Measurements from ENCODE around the gene OAS2.
A peak's percentile ranks its signal among the peaks of the same experiment; 100 is the strongest.

The OAS2 gene

DNA sequence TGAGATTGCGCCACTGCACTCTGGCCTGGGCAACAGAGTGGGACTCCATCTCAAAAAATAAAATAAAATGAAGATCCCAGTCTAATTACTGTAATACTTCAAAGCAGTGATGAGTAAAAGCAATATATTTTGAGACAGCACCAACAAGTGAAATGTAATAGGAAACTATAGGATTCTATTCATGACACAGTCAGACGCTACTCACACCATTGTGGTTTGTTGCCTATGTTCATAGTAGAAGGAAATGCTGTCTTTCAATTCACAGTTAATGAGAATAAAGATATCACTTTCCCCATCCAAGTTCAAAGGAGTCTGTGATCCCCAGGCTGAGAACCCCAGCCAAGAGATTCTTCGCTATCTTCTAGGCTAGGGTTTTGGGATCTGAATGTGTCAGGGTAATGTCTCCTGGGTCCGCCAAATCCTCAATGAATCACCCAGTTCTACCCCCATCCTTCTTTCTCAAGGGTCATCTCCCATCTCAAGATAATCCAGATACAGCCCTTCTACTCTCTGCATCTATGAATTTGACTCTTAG is 61.7 kb downstream of the OAS2 start:
- ATAC-seq (ENCODE audit: low read depth) (no peak), DNase-seq (ENCODE audit: low spot score in 2 of 2) (no peak)
- H3K36me3 Mint-ChIP-seq: peaks cover 2% of the 10 kb centered on the region
- H3K4me1 Mint-ChIP-seq: no peaks in the 10 kb centered on the region
- H3K9me3 Mint-ChIP-seq: no peaks in the 10 kb centered on the region
- no peak overlapping the region for H3K27ac Mint-ChIP-seq
- H3K4me3 Mint-ChIP-seq: no peak overlapping the region
- H3K27me3 Mint-ChIP-seq: peaks cover 6% of the 10 kb centered on the region

DNA sequence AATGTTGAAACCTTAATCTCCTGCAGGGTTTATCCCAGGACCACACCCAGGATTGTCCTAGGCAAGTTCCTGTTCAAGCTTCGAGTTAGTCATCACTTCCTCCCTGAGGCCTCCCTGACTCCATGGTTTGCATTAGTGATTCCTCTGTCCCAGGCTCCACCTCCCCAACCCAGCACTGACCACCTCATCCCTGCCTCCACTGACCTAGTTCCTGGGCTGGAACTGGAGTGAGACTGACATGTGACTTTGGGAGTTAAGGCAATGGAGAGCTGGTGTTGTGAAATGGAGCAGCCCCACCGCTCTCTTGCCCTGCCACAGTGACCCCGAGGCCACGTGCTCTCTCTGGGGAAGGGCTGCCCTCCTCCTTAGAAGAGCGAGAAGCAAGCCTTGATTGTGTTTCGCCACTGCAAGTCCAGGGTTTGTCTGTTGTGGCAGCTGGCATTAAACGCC is 62.4 kb downstream of the OAS2 start:
- no peaks in the 10 kb centered on the region for H3K9me3 Mint-ChIP-seq
- no peak overlapping the region for H3K4me3 Mint-ChIP-seq
- DNase-seq (ENCODE audit: low spot score in 2 of 2) (no peak), ATAC-seq (ENCODE audit: low read depth) (no peak)
- H3K27ac Mint-ChIP-seq: no peak overlapping the region
- no peaks in the 10 kb centered on the region for H3K4me1 Mint-ChIP-seq
- peaks cover 8% of the 10 kb centered on the region for H3K27me3 Mint-ChIP-seq
- peaks cover 2% of the 10 kb centered on the region for H3K36me3 Mint-ChIP-seq

DNA sequence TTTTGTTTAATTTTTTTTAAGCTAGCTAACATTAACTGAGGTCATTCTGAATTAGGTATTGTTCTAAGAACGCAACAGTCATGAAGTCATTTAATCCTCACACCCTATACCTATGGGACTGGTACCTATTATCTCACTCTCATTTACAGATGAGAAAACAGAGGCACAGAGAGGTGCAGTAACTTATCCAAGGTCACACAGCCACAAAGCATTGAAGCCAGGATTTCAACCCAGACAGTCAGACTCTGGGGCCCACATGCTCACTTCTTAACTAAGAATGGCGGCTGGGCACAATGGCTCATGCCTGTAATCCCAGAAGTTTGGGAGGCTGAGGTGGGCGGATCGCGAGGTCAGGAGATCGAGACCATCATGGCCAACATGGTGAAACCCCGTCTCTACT is 63.2 kb downstream of the OAS2 start:
- DNase-seq (ENCODE audit: low spot score in 2 of 2) (no peak), ATAC-seq (ENCODE audit: low read depth) (no peak)
- Mint-ChIP-seq H3K36me3 (peaks cover 2% of the 10 kb centered on the region), H3K9me3 (no peaks in the 10 kb centered on the region), H3K4me3 (no peak overlapping the region), H3K4me1 (no peaks in the 10 kb centered on the region), H3K27me3 (peaks cover 9% of the 10 kb centered on the region), H3K27ac (no peak overlapping the region)

DNA sequence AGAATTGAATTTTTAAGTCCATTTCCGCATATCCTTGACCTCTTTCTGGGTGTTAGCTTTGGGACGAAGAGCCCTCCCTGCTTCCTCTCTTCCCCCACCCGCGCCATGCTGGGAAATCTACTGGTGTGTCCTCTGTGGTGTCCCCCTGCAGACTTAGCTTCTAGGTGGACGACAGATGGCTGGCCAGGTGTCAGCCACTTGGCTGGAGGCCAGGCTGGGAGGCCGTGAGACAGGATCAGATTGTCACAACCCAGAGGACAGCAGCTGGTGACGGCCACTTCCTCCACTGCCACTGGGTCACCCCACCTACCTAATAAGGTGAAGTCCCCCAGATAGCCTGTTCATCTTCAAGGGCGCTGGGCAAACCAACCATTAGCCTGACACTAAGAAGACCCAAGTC is 64.9 kb downstream of the OAS2 start:
- no peak overlapping the region for H3K4me3 Mint-ChIP-seq
- H3K27me3 Mint-ChIP-seq: peaks cover 9% of the 10 kb centered on the region
- H3K9me3 Mint-ChIP-seq: no peaks in the 10 kb centered on the region
- H3K27ac Mint-ChIP-seq: no peak overlapping the region
- DNase-seq (ENCODE audit: low spot score in 2 of 2) (no peak), ATAC-seq (ENCODE audit: low read depth) (no peak)
- H3K36me3 Mint-ChIP-seq: peaks cover 2% of the 10 kb centered on the region
- no peaks in the 10 kb centered on the region for H3K4me1 Mint-ChIP-seq

DNA sequence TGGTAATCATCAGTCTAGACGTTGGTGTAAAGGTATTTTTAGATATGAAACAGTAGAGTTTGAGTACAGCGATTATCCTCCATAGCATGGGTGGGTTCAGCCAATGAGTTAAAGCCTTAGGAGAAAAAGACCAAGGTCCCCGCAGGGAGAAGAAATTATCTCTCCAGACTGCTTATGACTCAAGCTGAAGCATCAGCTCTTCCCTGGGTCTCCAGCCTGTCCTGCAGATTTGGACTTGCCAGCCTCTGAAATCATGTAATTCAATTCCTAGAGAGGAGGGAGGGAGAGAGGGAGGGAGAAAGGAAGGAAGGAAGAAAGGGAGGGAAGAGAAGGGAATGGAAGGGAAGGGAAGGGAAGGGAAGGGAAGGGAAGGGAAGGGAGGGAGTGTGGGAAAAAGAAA is 66.2 kb downstream of the OAS2 start:
- no peak for ATAC-seq (ENCODE audit: low read depth)
- H3K27me3 Mint-ChIP-seq: peaks cover 9% of the 10 kb centered on the region
- DNase-seq (ENCODE audit: low spot score in 2 of 2): no peak
- H3K4me1 Mint-ChIP-seq: peaks cover 9% of the 10 kb centered on the region
- peaks cover 2% of the 10 kb centered on the region for H3K36me3 Mint-ChIP-seq
- no peak overlapping the region for H3K4me3 Mint-ChIP-seq
- H3K9me3 Mint-ChIP-seq: no peaks in the 10 kb centered on the region
- H3K27ac Mint-ChIP-seq: no peak overlapping the region

- Mint-ChIP-seq H3K36me3 (no peaks in the 10 kb centered on the region), H3K9me3 (no peaks in the 10 kb centered on the region), H3K27ac (peak overlapping the region; percentile 1), H3K4me1 (peaks cover 36% of the 10 kb centered on the region), H3K27me3 (peaks cover 3% of the 10 kb centered on the region), H3K4me3 (no peak overlapping the region)
- DNase-seq (ENCODE audit: low spot score in 2 of 2): peak; percentile 59 to 72
- peak; percentile 62 for ATAC-seq (ENCODE audit: low read depth)
Observed at GRCh38 chr12:113048716-113049127, 70.4 kb downstream of the OAS2 start.

- Mint-ChIP-seq H3K4me3 (no peak overlapping the region), H3K36me3 (no peaks in the 10 kb centered on the region), H3K27ac (no peak overlapping the region), H3K9me3 (no peaks in the 10 kb centered on the region), H3K4me1 (peaks cover 41% of the 10 kb centered on the region), H3K27me3 (peaks cover 2% of the 10 kb centered on the region)
- ATAC-seq (ENCODE audit: low read depth): peak; percentile 48
- DNase-seq (ENCODE audit: low spot score in 2 of 2): peak in 1 of 2 donors; percentile 24
Observed at GRCh38 chr12:113049976-113050742, 71.8 kb downstream of the OAS2 start.

DNA sequence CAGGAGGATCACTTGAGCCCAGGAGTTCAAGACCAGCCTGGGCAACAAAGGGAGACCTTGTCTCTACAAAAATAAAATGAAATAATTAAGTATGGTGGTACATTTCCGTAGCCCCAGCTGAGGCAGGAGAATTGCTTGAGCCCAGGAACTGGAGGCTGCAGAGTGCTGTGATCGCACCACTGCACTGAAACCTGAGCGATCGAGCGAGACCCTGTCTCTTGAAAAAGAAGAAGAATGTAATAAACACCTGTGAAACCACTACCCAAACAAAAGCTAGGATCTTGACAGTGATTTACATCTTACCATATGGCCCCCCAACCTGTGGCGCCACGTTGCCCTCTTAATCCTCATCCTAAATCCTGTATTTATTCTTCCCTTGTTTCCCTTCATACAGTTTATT is 72.5 kb downstream of the OAS2 start:
- peak; percentile 83 for ATAC-seq (ENCODE audit: low read depth)
- Mint-ChIP-seq H3K36me3 (no peaks in the 10 kb centered on the region), H3K4me3 (peak overlapping the region; percentile 19), H3K4me1 (peaks cover 41% of the 10 kb centered on the region), H3K9me3 (no peaks in the 10 kb centered on the region), H3K27ac (no peak overlapping the region), H3K27me3 (no peaks in the 10 kb centered on the region)
- DNase-seq (ENCODE audit: low spot score in 2 of 2): peak; percentile 22 to 43

GRCh38 chr12:113051759-113052158 is 73.4 kb downstream of the OAS2 start:
- peaks cover 45% of the 10 kb centered on the region for H3K4me1 Mint-ChIP-seq
- DNase-seq (ENCODE audit: low spot score in 2 of 2) (no peak), ATAC-seq (ENCODE audit: low read depth) (no peak)
- H3K9me3 Mint-ChIP-seq: no peaks in the 10 kb centered on the region
- no peaks in the 10 kb centered on the region for H3K27me3 Mint-ChIP-seq
- H3K36me3 Mint-ChIP-seq: no peaks in the 10 kb centered on the region
- H3K27ac Mint-ChIP-seq: no peak overlapping the region
- H3K4me3 Mint-ChIP-seq: no peak overlapping the region

GRCh38 chr12:113052326-113052725 is 74.0 kb downstream of the OAS2 start:
- Mint-ChIP-seq H3K4me3 (no peak overlapping the region), H3K36me3 (no peaks in the 10 kb centered on the region), H3K27me3 (no peaks in the 10 kb centered on the region), H3K27ac (no peak overlapping the region), H3K9me3 (no peaks in the 10 kb centered on the region), H3K4me1 (peaks cover 45% of the 10 kb centered on the region)
- DNase-seq (ENCODE audit: low spot score in 2 of 2) (no peak), ATAC-seq (ENCODE audit: low read depth) (no peak)

DNA sequence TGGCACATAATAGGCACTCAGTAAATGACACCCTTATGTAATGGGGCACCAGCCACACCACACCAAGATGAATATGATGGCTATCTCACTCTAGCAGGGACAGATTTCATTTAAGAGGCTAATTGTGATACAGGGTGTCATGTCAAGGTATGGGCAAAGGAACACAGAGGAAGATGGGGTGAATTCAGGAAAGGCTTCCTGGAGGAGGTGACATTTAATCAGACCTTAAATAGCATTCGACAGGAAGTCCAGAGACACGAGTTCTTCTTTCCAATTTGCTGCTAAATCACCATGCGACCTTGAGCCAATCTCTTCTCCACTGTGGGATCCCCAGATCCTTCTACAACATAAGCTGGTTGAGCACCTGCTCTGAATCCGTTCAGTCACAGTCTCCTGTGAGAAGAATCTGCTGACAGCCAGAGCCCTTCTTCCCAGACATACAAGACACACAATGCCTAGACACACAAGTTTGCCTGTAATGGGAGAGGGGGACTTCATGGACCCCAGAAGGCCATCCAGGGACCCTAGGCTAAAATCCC is 76.7 kb downstream of the OAS2 start:
- no peaks in the 10 kb centered on the region for H3K27me3 Mint-ChIP-seq
- no peak overlapping the region for H3K27ac Mint-ChIP-seq
- no peak for ATAC-seq (ENCODE audit: low read depth)
- peaks cover 36% of the 10 kb centered on the region for H3K4me1 Mint-ChIP-seq
- peak overlapping the region; percentile 25 for H3K4me3 Mint-ChIP-seq
- H3K36me3 Mint-ChIP-seq: no peaks in the 10 kb centered on the region
- H3K9me3 Mint-ChIP-seq: no peaks in the 10 kb centered on the region
- no peak for DNase-seq (ENCODE audit: low spot score in 2 of 2)

DNA sequence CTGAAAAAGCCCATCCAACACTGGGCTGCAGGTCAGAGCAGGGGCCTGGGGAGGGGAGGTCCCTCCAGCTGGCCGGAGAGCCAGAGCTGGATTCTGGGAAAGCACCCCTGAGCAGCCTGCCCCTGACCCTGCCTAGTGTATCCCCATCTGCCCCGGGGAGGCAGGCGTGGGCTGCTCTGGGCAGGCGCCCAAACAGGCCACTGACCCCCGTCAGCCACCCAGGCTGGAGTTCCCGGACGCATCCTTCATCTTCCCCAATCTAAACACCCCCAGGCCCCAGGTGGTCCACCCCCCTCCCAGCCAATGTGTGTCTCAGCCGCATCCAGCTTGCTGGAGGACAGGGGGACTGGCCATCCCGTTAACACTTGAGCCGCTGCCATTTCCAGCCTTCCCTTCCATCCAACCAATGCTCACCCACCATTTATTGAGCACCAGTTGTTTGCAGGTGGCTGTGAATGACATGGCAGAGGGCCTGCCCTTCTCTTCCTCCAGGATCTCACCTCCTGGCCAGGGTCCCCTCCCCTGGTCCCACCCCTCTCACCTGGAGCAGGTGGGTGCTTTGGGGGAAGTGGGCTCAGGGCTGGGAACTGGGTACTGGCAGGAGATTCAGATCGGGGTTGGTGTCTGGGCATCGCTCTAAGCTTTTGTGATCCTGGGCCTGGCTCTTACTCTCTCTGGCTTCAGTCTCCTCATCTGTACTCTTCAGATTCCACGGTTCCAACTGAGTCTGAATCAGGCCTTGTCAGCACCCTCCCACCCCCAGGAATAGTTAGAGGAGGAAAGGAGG is 77.5 kb downstream of the OAS2 start:
- peak overlapping the region; percentile 83 for H3K27ac Mint-ChIP-seq
- H3K4me3 Mint-ChIP-seq: peak overlapping the region; percentile 83

GRCh38 chr12:113056381-113056630 is 78.0 kb downstream of the OAS2 start:
- H3K27me3 Mint-ChIP-seq: no peaks in the 10 kb centered on the region
- peak overlapping the region; percentile 83 for H3K4me3 Mint-ChIP-seq
- no peaks in the 10 kb centered on the region for H3K36me3 Mint-ChIP-seq
- H3K9me3 Mint-ChIP-seq: no peaks in the 10 kb centered on the region
- H3K27ac Mint-ChIP-seq: peak overlapping the region; percentile 83
- DNase-seq (ENCODE audit: low spot score in 2 of 2) (no peak), ATAC-seq (ENCODE audit: low read depth) (no peak)
- H3K4me1 Mint-ChIP-seq: peaks cover 25% of the 10 kb centered on the region

More for the DNA sequence above, 77.5 kb downstream of the OAS2 start:
- Mint-ChIP-seq H3K36me3 (no peaks in the 10 kb centered on the region), H3K27me3 (no peaks in the 10 kb centered on the region), H3K4me1 (peaks cover 30% of the 10 kb centered on the region), H3K9me3 (no peaks in the 10 kb centered on the region)
- DNase-seq (ENCODE audit: low spot score in 2 of 2): no peak
- ATAC-seq (ENCODE audit: low read depth): no peak

All from memory B cell (primary cell).